NK-92 treated with Interleukin-12 subunit alpha and Interleukin-12 subunit beta, amount 100 ng/mL, for 24 hours (cell line): ENCODE data around the gene PRKACB.
"Not testable (repeated sequence)": the region's sequence is repeated elsewhere in the genome, so short reads cannot be mapped to it uniquely, and the experiment has no call there.

Experiments
- DNase-seq: peaks from one replicate; lab custom pipeline; 2025; lab: John Stamatoyannopoulos, UW

Gene PRKACB

DNA sequence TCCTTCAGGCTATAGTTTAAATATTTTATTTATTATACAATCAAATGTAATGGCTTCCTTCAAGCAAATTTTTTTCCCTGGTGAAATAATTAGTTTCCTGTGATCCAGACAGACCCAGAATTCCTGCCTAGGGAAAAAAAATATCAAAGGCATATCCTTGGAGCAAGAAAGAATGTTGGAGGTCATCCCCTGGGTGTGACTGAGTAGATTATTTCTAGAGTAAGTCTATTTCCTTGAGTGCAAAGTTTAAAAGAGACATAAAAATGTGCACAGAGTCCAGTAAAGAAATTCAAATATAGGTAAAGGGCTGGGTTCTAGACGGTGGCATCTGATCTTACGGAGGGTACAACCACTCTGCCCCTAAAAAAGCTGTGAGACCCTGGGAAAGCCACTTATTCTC is 125.2 kb downstream of the PRKACB start:
- DNase-seq, result no peak

DNA sequence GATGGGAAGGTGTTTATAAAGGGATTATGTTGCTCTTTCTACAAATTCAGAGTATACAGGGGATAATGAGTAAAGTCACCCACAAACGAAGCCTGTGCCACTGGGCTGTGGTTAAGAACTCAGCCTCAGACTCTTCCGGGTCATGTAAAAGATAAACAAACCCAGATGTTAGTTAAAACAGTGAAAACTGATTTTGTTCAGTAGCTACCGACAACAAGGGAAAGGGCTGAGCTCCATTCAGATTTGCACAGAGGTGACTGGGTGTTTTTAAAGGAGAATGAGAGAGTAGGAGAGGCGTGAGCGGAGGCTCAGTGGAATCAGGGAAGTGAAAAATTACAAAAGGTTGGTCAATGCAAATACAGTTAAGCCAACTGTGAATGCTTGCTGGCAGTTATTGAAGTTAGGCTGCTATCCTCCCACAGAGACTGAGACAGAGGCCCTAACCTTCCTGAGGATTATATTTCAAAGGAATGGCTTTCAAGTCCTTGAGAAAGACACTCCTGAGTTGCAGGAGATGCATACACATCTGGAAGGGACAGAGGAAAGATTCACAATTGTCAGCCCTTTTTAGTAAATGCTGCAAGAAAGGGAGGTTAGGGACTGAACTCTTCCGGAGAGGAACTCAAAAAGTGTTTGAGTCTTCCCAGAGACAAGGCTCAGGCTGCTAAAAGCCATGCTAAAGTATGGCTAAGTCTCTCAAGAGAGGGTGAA is 127.5 kb downstream of the PRKACB start:
- DNase-seq, result no peak

DNA sequence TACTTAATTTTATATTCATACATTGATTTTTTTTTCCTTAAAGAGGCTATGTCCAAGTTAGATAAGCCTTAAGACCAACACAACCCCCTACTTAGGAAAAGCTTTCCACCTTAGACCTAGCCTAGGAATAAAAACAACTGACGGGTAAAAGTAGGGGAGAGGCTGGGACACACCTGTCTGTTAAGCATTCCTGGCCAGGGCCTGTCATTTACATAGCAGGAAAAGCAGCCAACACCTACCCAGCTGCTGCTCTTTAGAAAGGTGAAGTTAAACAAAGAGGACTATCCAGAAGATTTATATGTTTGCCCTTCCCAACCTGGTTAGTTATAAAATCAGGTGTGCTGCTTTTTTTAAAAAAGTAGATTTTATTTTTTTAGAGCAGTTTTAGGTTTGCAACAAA is 128.3 kb downstream of the PRKACB start:
- no peak for DNase-seq

DNA sequence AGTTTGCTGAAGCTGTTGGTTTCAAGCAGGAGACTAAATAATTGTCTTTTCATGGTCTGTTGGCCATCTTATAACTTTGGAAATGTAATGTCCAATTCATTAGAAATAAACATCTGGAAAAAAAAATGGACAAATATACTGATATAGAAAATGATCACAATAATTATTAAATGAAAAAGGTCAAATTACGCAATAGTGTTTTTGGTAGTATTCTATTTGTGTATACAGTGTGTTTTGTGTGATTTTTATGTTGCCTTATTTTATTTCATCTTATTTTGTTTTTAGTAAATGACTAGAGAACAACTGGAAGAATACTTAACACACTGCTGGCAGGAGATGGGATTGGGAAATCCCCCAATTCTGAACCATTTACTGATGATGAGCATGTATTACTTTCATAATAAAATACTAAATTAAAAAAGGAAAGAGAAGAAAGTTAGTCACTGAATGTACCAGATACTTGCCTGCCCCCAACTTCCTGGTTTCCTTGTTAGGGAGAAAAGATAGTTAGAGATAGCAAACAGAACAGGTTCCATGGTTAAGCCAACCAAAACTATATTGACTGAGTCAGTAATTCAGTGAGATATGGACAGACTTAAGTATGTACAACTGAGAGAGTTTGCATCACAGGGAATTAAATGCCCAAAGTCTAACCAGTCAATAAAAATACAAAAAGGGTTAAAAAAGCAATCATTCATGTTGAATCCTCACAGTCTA is 133.4 kb downstream of the PRKACB start:
- DNase-seq, result no peak

DNA sequence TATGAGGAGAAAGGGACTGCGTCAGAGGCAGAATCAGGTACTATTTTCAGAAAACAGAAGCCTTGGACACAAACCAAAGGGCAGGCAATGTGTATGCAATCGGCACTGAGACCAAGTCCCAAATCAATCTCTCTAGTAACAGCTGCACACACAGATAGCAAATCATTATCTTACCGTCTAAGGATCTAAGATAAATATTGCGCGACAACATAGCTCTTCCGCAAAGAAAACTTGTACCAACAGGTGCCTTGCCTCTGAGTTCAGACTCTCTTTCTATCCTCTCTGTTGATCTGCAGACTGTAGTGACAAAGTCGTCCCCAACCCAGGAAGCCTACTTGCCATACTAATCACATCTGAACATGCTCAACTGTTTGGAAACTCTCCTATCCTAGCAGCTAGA is 134.8 kb downstream of the PRKACB start:
- no peak for DNase-seq

DNA sequence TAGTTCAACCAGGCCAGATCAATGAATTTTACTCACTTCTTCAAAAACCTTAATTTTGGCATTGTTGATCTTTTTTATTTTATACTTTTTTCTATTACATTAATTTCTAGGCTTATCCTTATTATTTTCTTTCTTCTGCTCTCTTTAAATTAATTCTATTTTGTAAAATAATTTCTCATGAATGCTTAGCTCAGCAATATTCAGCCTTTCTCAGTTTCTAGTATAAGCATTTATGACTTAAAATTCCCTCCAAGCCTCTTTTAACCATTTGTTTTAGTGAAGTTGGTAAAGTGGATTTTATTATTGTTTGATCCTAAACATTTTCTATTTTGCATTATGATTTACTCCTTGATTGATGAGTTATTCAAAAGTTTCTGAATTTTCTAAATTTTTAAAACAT is 136.8 kb downstream of the PRKACB start:
- DNase-seq, result no peak

DNA sequence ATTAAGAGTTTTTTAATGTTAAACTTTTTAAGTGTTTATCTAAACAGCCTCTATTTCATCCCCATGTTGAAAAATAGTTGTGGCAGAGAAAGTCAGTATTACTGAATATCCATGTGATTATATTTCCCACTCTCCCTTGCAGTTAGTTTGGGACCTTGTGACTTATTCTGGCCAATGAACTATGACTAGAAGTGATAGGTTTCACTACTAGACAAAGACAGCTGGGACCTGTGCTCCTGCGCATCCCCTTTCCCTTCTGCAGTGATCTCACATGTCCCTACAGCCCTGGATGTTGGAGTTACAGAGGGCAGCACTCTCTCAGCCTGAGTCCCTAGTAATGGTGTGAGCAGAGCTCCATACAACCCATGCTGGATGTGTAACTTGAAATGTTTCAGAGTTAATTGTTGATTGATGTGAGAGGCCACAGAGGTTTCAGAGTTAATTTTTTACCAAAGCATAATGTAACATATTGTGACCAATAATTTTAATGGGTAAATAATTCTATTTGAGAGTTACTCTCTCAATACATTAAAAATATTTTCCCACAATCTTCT is 138.8 kb downstream of the PRKACB start:
- DNase-seq, result no peak

DNA sequence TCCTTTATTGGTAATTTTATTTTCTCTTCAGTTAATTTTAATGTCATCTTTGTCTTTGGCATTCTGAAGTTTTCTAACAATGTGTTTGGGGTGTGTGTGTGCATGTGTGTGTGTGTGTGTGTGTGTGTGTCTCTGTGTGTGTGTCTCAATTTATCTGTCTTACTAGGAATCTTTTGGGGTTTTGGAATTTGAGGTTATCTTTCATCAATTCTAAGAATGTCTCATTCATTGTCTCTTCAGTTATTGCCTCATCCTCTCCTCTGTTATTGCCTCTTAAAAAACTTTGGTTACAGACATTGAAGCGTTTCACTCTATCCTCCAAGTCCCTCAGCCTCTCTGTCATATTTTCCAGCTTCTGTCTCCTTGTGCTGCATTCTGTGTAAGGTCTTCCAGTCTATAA is 139.3 kb downstream of the PRKACB start:
- DNase-seq, result no peak

DNA sequence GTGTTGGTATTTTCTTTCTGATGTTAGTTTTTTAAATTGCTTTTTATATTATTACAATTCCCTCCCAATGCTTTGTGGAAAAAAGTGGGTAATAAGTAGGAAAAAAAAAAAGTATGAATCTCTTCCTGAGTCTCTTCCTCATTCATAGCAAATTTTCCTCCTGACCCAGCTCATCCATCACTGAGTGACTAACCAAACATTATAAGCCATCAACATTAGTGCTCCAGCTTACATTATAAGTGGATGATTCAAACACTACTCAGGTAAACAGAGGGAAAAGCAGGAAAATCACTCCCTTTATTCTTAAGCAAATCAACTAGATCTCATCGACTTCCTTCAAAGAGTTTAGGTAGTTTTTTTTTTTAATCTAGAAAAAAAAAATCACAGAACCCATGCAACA is 142.0 kb downstream of the PRKACB start:
- DNase-seq, result no peak

DNA sequence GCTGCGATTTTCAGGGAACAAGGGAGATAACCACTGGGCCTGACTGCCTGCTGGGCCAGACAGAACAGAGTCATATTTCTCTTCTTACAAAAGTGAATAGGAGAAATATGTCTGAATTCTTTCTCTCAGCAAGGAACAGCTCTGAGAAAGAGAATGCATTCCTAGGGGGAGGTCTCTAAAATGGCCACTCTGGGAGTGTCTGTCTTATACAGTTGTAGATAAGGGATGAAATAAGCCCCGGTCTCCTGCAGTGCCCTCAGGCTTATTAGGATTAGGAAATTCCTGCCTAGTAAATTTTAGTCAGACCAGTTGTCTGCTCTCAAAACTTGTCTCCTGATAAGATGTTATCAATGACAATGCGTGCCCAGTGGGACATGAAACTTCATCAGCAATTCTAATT is 143.3 kb downstream of the PRKACB start:
- DNase-seq, result not testable (repeated sequence)
